Epithelial cell of proximal tubule (primary cell): ENCODE results near the gene ANKS1A. TPM values are rescaled to one million over a fixed set of nuclear protein-coding genes. Genes with fewer than 3 reads are reported as not detected.

ENCODE experiments used
- DNase-seq: peaks from one replicate; pipeline ENCODE4 v3.0.0-alpha.2; 2011; ENCODE audit warnings: low read depth
- H3K4me3 ChIP-seq: 2 replicates; pipeline ENCODE4 v1.5.1; 2011; ENCODE audit warnings: low read depth, mild to moderate bottlenecking, low read length
- total RNA-seq: library from RNA; depleted of rRNA; stranded (reverse); fragments of >200 nt; gene quantifications from 2 replicates; pipeline ENCODE4 v1.2.3, GENCODE V29; 2015
- TF ChIP-seq, protein P1 (sequence below): conservative IDR thresholded peaks from 2 replicates; pipeline ENCODE4 v1.5.1; 2012; ENCODE audit warnings: low read depth, mild to moderate bottlenecking, low read length

ANKS1A gene
- total RNA-seq, 1 donor from 2014 or later: 17.4 TPM

DNA sequence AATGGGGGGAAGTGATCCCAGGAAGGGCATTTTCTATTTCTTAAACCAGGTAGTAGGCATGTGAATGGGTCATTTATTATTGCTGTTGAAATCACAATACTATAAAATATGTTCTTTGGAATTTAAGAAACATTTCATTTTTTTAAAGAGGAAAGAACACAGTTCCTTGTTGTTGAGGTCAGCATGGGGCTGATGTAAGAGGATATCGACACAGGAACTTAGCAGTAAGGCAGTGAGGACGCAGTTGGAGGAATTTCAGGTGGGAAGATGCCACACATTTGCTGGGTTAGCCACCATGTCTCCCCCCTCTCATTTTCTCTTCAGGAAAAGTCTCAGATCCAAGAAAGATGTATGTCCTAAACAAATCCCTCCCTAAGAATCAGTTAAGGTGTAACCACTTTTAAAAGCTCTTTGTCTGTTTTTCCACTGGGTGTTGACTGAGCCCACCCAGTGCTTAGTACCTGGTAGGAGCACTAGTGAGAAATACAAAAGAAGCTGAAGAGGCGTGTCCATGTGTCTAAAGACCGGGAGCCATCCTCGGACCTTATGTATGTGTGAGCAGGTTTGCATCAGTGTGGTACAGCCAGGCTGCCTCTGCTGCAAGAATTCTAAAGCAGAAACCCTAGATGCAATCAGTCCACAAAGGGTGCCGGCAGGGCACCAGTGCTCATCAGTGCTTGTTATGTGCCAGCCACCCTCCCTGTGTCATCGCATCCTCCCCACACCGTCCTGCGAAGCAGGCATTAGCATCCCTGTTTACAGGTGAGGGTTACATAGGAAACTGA, 153.2 kb downstream of the ANKS1A start:
- H3K4me3 ChIP-seq: no peak overlapping the region
- TF ChIP-seq, protein P1, sequence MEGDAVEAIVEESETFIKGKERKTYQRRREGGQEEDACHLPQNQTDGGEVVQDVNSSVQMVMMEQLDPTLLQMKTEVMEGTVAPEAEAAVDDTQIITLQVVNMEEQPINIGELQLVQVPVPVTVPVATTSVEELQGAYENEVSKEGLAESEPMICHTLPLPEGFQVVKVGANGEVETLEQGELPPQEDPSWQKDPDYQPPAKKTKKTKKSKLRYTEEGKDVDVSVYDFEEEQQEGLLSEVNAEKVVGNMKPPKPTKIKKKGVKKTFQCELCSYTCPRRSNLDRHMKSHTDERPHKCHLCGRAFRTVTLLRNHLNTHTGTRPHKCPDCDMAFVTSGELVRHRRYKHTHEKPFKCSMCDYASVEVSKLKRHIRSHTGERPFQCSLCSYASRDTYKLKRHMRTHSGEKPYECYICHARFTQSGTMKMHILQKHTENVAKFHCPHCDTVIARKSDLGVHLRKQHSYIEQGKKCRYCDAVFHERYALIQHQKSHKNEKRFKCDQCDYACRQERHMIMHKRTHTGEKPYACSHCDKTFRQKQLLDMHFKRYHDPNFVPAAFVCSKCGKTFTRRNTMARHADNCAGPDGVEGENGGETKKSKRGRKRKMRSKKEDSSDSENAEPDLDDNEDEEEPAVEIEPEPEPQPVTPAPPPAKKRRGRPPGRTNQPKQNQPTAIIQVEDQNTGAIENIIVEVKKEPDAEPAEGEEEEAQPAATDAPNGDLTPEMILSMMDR: no peak
- DNase-seq: no peak

DNA sequence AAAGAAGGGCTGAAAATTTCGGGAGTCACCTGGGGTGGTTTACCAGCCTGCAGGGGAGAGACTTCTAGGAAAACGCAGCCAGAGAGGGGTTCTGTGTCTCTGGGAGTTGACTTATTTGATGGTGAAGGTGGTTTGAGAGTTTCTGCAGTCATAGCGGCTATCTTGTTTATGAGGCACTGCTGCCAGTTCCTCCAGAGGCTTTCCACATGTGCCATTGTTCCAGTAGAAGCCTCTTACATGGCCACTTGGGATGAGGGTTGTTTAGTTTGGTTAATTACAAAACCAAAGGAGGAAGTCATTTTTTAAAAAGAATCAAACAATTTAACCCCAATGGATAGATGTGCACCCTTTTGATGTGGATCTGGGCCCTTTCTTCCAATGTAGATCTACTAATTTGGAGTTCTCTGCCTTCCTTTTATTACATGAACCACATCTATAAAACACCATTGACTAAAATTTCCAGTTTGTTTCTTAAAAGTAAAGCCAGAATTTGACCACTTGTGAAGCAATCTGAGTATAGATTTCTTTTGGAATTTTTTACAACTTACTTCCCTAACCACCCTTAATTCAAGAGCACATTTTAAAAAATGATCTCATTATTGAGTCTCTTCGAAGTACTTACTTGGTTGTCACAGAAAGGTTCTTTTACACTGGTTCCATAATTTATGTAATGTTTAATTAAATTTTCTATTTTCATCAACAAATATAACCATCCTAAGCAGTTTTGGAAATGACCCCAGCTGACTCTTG, 154.5 kb downstream of the ANKS1A start:
- TF ChIP-seq, protein P1: no peak
- no peak overlapping the region for H3K4me3 ChIP-seq
- DNase-seq: no peak

DNA sequence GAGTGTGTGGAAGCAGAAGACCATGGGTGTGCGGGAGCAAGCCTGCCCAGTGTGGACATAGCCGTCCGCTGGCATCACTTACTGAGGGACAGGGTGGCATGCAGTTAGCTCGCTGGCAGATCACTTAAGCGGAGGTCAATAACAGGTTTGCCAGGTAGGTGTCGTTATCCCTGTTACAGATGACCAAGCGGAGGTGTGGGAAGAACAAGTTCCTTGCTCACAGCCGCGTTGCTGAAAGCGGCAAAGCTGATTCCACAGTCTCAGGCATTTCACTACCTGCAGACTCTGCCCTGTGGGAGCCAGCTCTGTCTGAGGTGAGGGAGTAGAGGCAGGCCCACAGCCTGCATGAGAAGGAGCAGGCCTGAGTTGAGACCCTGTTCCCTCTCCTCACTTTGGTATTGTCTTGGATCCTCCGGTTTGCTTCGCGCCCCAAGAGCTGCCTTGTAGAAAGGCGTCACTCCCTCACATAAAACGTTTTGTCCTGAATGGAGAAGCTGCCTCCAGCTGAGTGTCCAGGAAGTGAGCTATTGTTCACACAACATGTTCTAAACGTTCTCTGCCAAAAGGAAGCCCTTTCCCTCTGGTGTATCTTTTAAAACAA, 155.2 kb downstream of the ANKS1A start:
- DNase-seq: no peak
- no peak overlapping the region for H3K4me3 ChIP-seq
- TF ChIP-seq, protein P1: no peak

DNA sequence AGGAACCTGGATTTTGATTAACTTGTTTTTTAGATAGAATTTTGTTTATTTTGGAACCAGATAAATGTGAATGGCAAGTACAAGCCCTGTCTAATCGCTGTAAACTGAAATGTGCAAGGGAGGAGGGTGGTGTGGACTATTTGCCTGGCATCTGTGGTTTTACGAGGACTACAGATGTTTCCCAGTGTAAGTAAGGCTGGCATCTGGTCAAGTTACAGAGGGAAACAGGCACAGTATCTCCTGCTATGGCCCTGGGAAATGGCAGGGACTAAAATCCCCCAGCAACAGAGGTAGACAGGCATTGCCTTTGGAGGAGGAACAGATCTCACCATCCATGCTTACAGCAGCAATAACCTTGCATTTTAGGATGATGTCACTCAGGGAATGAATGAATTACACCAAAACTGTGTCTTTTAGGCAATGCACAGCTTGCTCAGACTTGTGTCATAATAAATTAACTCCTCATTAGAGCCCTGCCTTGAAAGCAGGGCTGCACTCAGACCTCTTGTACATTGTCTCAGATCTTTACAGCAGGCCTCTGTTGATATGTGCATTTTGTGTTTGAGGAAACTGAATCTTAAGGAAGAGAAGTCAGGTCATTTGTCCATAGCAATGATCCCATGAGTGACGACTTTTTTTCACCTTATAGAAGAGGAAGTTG, 155.8 kb downstream of the ANKS1A start:
- no peak for DNase-seq
- TF ChIP-seq, protein P1: no peak
- no peak overlapping the region for H3K4me3 ChIP-seq

DNA sequence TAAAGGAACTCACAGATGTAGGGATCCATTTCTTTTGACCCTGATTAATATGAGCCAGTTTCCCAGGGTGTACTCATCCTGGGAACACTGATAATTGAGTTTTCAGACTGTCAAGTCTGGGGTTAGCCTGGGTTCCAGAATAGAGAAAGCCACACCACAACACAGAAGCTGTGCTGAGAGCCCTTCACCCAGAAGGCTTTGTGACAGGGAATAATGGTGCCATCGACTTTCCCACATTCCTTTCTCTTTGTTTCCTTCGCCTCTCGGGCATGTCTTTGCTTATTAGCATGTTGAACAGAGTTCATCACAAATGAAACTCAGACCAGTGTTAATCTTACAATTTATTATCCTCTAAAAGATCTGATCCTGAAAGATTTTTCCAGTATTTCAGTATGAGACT, 157.0 kb downstream of the ANKS1A start:
- TF ChIP-seq, protein P1: no peak
- no peak overlapping the region for H3K4me3 ChIP-seq
- DNase-seq: no peak

DNA sequence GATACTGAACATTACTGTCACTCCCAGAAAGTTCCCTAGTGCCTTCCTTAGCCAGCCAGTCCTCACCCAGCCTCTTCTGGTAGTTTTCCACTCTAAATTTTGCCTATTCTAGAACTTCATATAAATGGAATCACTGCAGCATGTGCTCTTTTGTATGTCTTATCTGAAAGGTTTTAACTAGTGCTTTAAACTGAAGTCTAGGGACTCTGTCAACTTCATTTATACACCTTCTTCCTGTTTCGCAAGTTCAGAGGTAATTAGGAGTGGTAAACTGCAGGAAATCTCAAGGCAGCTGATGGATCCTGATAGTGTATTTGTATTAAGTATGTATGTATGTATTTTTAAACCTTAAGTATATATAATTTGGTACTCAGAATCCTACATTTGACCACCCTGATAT, 157.8 kb downstream of the ANKS1A start:
- DNase-seq: no peak
- TF ChIP-seq, protein P1: no peak

More for the DNA sequence above, 157.8 kb downstream of the ANKS1A start:
- no peak overlapping the region for H3K4me3 ChIP-seq
